Occipital lobe (tissue), 2 donors: ENCODE results near the gene RIN2. TPM values are rescaled to one million over a fixed set of nuclear protein-coding genes. Genes with fewer than 3 reads are reported as not detected.

Experiments used
- DNase-seq: peaks from one replicate; lab custom pipeline; 2025; lab: John Stamatoyannopoulos, UW
- total RNA-seq: library from RNA; depleted of rRNA; stranded (reverse); fragments of >200 nt; gene quantifications from one replicate; pipeline ENCODE4 v1.2.3, GENCODE V29; 2014

Gene RIN2
- total RNA-seq, 1 donor from 2014 or later = 20.0 TPM

DNA sequence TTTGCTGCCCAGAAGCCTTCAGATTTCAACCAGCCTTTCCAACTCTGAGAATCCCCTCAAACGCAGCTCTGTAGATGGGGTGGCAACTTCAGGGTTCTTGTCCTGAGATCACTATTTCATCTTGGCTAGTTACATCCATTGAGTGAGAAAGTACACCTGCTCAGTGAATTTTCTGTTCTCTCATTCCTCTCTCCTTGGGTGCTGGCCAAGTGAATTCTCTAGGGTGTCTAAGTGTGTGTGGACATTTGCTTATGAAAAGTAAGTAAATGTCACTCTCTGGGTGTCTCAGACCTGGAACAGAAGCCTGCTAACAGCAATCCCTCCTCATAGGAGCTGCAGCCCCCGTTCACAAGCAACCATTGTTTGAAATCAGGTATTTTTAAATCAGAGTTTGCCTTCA lies 3.8 kb downstream of the RIN2 start:
- no peak for DNase-seq

DNA sequence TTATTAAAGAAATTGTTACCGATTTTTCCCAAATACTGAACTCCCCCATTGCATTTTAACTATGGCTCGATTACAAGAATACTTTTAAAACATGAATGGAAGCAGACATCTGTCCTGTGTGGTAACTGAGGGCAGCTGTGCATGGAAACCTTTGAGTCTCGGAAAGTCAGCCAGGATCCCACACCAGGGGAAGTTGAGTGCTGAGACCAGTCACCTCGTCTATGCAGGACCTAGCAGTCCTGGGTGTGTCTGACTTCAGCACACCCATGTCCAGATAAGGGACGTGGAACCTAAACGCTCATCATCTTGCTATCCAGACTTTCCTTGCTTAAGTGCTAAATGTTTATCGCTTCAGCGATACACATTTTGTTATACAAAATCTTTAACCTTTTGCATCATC lies 6.1 kb downstream of the RIN2 start:
- DNase-seq = no peak

GRCh38 chr20:19765266-19765665 lies 7.2 kb downstream of the RIN2 start:
- DNase-seq = no peak

GRCh38 chr20:19765913-19766312 lies 7.9 kb downstream of the RIN2 start:
- no peak for DNase-seq

- no peak for DNase-seq
Measured at GRCh38 chr20:19767070-19767469, 9.0 kb downstream of the RIN2 start.

DNA sequence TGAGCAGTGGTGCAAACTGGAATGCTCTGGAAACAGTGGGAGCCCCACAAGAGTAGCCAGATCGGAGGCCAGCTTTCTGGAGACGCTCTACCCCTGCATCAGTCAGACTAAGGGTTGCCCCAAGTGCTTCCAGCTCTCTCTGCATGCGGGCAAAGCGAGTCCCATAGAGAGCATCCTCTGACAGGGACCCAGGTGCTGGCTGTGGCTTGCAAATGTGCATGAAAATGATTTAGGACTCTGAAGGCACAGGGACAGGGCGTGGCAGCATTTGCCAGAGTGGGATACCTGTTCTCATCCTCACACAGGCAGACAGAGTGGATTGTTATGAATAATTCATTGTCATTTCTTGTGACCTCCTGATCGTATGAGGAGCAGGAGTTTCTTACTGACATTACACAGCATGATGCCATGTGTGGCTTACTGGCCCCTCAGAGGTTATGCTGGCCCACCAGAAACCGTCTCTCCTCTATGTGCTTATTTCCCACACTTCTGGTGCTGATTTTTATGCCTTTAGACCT lies 10.3 kb downstream of the RIN2 start:
- no peak for DNase-seq

- DNase-seq = no peak
Measured at GRCh38 chr20:19769507-19769906, 11.4 kb downstream of the RIN2 start.

DNA sequence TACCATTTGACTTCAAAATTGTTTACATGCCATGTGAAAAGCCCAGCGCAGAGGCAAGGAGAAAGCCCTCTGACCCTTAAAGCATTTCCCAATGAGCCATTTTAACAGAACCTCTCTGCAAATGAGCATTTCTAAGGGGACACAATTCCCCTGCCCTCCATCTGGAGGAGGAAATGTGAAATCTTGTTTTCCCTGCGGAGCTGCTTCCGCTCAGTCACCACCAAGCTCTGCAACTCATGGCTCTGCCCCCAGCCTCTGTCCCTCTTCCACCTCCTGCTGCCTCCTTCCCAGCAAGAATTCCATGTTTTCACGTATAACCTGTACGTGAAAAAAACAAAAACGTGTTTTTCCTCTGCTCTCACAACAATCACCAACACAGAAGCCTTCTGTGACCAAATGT lies 12.3 kb downstream of the RIN2 start:
- no peak for DNase-seq

DNA sequence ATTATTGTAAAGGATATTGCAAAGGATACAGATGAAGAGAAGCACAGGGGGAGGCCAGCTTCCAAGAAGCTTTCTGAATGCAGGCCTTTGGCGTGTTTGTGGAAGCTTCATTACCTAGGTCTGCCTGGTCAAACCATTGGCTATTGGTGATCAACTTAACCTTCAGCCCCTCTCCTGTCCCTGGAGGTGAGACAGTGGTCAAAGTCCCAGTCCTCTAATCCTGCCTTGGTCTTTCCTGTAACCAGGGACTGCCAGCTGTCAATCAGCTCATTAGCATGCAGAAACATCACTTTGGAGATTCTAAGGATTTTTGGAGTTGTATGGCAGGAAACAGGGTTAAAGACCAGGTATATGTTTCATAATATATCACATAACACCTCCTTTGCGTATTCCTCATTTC lies 13.0 kb downstream of the RIN2 start:
- no peak for DNase-seq

DNA sequence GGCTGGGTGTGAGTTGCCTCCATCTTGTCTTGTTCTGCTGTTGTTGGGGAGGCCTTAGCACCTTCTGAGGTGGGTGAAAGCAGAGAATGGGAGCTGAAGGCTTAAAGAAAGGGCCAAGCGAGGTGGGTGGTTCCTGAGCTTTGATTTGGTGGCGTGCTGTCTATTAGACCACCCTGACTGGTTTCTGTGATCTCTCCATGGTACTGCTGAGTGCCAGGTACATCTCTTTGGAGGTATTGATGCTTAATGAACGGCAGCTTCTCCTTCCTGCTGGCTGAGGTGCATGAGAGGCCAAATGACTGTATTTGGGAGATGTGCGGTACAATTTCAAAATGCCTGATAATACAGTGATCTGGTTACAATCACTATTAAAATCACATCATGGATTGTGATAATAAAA lies 15.4 kb downstream of the RIN2 start:
- no peak for DNase-seq

DNA sequence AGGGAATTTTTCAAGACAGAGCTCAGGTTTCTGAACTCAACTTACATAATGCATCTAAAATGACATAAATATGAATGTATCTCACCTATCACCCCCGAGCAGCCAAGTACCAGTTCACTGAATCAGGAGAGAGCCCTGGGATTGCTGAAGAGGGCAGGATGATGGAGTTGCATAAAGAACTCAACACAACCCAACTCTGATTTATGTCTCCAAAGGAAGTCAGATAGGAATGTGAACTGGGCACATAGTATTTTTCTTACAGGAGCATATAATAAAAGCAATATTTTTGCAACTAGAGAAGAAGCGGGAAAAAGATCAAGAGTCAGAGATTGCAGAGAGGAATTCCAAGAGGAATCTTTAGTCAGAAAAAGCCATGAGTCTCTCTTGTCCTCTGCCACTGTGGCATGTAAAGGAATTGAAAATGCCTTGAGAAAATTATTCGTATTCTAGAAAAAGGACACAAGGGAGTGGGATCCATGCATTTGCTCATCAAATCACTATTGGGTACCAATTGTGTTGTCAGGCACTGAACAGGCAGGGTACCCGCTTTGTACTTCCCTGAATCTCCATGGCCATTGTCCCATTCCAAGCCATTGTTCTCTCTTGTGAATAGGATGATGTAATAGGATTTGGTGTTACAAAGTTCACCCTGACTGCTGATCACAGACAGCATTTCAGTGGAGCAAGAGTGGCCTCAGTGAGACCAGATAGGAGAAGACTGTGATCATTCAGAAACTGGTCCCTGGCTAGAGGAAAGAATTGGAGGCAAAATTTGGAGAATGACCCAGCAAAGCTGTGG lies 16.3 kb downstream of the RIN2 start:
- peak; percentile 14 for DNase-seq

DNA sequence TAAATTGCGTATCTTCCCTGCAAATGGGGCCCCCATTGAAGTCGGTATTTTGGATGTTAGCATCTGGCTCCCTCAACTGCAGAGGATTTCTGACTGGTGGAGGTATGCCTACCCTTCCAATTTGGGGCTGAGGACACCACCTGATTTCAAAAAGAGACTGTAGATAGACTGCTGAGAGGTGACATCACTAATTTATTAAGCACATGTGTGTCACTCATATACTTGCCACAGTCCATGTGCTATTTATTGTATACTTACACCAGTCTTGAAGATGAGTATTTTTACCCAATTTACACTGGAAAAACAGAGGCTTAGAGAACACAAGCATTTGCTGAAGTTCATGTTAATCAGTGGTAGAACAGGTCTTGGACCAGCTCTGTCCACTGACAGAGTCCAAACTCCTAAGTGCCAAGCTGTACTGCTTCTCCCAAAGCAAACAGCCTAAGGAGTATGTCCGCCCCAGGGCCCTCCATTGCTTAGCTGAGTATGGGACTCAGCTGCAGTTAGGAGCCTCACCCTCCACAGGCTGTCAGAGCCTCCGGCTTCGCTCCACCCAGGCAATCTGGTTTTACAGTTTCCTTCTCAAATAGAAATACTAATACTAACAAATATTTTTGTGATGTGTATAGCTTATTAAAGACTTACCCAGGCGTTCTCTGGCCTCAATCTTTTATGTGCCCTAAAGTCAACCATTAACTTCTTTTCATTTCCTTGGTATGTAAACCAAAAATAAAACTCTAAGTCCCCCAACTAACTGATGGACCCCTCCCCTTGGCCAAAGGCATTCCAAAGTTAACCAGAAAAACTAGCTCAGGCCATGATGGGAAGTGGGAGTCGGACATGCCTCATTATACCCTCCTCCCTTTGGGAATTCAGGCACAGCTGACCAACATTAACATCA lies 17.5 kb downstream of the RIN2 start:
- DNase-seq = no peak

- DNase-seq = no peak
Measured at GRCh38 chr20:19777315-19777714, 19.3 kb downstream of the RIN2 start.

DNA sequence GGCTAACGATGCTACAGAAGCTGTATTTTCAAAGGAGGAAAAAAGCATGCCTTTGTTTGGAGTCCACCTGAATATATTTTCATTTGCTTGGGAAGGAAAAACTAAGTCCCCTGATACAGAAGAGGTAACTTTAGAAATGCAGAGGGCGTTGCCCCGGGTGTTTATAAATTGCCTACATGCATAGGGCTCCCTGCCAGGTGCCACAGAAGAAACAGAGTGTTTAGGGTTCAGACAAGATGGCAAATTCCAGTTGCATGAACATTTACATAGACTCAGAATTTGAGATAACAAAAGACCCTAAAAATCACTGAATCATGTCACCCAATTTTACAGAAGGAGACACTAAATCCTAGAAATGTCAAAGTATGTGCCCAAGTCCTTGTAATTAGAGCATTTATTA lies 19.9 kb downstream of the RIN2 start:
- DNase-seq = no peak

DNA sequence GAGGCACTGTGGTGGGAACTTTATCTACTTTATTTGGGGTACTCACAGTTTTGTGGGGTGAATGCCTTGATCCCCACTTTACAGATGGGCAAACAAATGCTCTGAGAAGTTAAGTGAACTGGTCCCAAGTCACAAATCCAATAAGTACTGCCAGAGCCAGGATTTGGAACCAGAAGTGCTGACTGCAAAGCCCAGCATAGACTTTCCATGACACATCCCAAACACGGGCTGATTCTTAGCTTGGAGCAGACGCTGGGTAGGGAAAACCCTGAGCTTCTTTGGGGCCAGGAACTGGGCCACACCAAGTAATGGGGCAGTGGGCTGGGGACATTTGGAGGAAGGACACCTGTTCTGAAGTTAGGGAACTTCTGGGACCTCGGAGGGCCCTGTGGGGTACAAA lies 20.3 kb downstream of the RIN2 start:
- DNase-seq = no peak

GRCh38 chr20:19779634-19780033 lies 21.6 kb downstream of the RIN2 start:
- DNase-seq = no peak

GRCh38 chr20:19780261-19780660 lies 22.2 kb downstream of the RIN2 start:
- DNase-seq = no peak

GRCh38 chr20:19781235-19781634 lies 23.2 kb downstream of the RIN2 start:
- DNase-seq = no peak

- no peak for DNase-seq
Measured at GRCh38 chr20:19782669-19783068, 24.6 kb downstream of the RIN2 start.

DNA sequence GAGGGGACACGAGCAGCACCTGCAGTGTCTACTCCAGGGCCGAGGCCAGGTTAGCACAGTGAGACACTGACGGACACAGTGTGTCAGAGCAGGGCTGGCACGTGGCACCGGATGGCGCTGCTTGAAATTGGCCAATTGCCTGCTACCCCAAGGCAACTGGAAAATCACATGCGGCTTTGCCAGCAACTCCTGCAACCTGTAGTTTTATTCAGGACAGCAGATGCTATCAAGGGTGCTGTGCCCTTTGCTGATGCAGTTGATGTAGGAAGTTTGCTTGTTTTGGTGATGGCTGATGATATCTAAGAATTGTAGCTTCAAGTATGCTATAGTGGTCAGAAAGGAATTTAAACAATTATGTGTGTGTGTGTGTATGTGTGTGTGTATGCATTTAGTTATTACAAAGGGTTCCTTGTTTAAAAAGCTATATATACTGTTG lies 25.9 kb downstream of the RIN2 start:
- DNase-seq = no peak

DNA sequence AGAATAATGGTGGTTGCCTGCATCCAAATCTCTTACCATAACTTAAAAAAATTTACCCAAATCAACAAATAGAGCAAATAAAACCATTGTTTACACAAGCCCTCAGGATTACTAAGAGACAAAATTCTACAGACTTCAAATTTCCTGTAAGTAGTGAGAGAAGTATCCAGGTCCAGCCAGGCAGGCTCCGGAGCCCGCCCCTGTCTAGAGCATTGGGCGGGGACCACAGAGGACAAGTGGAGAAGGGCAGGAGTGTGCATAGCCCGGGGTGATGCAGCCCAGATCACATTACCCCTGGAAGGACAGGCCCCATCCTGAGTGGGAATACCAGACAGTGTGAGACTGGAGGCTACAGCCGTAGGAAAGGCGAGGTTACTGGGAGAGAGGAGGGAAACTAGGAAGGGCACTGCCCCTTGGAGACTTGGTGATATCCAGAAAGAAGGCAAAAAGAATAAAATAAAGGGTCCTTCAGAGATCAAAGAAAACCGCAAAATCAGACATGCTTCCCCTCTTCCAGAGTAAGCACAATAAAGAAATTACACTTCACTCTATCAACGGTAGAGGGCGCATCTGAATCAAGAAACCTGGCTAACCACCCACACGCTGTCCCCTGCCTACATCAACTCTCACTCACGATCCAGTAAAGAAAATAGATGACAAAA lies 26.6 kb downstream of the RIN2 start:
- peak; percentile 34 for DNase-seq
